K562 (cell line): Measurements from ENCODE around the gene CAPRIN1. TPM values are rescaled to one million over a fixed set of nuclear protein-coding genes. Genes with fewer than 3 reads are reported as not detected.

ENCODE experiments used
- ATAC-seq: fragments of 200-7000 bp; cut with Tn5 transposase; 3 replicates; pipeline ENCODE4 v1.9.1; 2020; ENCODE audit warnings: moderate library complexity
- BruUV-seq: library from RNA; stranded (reverse); fragments of 400-500 nt; replicated peaks from 2 replicates; lab custom pipeline; 2021; lab: Mats Ljungman, UMichigan
- CTCF ChIA-PET: fragments of 300-600 bp; formaldehyde crosslinking; extraction: SDS; loops from one replicate; lab custom pipeline; 2021; ENCODE audit warnings: low intra/inter-chr PET ratio; lab: Yijun Ruan, JAX
- POLR2A ChIA-PET: fragments of 300-600, 350-650 bp; sonication (Branson Sonifier 250); formaldehyde crosslinking; extraction: SDS; loops from one replicate; lab custom pipeline; 2021; ENCODE audit warnings: antibody characterized with exemption, inconsistent platforms; lab: Yijun Ruan, JAX
- DNase-seq, 4 experiments: peaks; one replicate each; pipeline versions ENCODE4 v3.0.0 to v3.0.0-alpha.2; 2011 to 2018; ENCODE audit warnings: low spot score in 3 of 4, mixed read lengths in 3 of 4; ENCODE audit errors: extremely low read depth in 1 of 4
- FAIRE-seq: peaks from 2 replicates; lab custom pipeline; 2011; peaks lifted over from hg19 to GRCh38; lab: Jason Lieb, UNC
- H2AFZ ChIP-seq: 2 replicates; pipeline ENCODE4 v1.6.0; 2011; ENCODE audit warnings: low read depth, low read length, control low read depth, inconsistent platforms
- H3K27ac ChIP-seq: fragments of 200-600 bp; 3 replicates; pipeline ENCODE4 v1.8.0; 2011; ENCODE audit warnings: low read depth, mild to moderate bottlenecking, control low read depth, inconsistent platforms, low read length, moderate library complexity, mixed read lengths; ENCODE audit errors: extremely low read depth
- H3K27me3 ChIP-seq, 2 experiments: fragments of 300-600 bp in 1 of 2; 2 replicates in 1 of 2; 3 replicates in 1 of 2; pipeline versions ENCODE4 v1.6.0 to v1.8.0; 2011; ENCODE audit warnings: inconsistent platforms in 2 of 2, low read length in 2 of 2, mild to moderate bottlenecking in 1 of 2, mixed read lengths in 1 of 2, moderate library complexity in 1 of 2; ENCODE audit not compliant: control insufficient read depth in 2 of 2, insufficient read depth in 2 of 2
- H3K36me3 ChIP-seq: fragments of 300-600 bp; 3 replicates; pipeline ENCODE4 v1.8.0; 2011; ENCODE audit warnings: mild to moderate bottlenecking, low read length, inconsistent platforms; ENCODE audit not compliant: control insufficient read depth, insufficient read depth
- H3K4me1 ChIP-seq, 2 experiments: fragments of 200-600 bp in 1 of 2; replicated peaks in 1 of 2; 2 replicates in 1 of 2; 3 replicates in 1 of 2; pipeline versions ENCODE4 v1.5.1 to v1.8.0; 2011; ENCODE audit warnings: inconsistent platforms in 2 of 2, low read length in 2 of 2, mild to moderate bottlenecking in 1 of 2, mixed read lengths in 1 of 2, moderate library complexity in 1 of 2; ENCODE audit not compliant: control insufficient read depth in 2 of 2, insufficient read depth in 2 of 2
- H3K4me2 ChIP-seq: 2 replicates; pipeline ENCODE4 v1.6.1; 2011; ENCODE audit warnings: low read length, control low read depth, inconsistent platforms, mixed read lengths; ENCODE audit not compliant: insufficient read depth
- H3K4me3 ChIP-seq: fragments of 200-600 bp; sonication (generic), shearing (Covaris generic); 2 replicates; pipeline ENCODE4 v1.5.1; 2016; ENCODE audit warnings: control low read depth, inconsistent platforms
- H3K79me2 ChIP-seq: fragments of 200-600 bp; 3 replicates; pipeline ENCODE4 v1.8.0; 2011; ENCODE audit warnings: low read length, inconsistent platforms; ENCODE audit not compliant: control insufficient read depth, insufficient read depth
- H3K9ac ChIP-seq, 2 experiments: 2 replicates each; pipeline versions ENCODE4 v1.6.0 to v1.6.1; 2011; ENCODE audit warnings: low read depth in 2 of 2, low read length in 2 of 2, control low read depth in 1 of 2, inconsistent platforms in 1 of 2, mild to moderate bottlenecking in 1 of 2, mixed read lengths in 1 of 2; ENCODE audit not compliant: insufficient read depth in 1 of 2
- H3K9me1 ChIP-seq: one replicate; pipeline ENCODE4 v1.6.0; 2011; ENCODE audit warnings: inconsistent platforms, mild to moderate bottlenecking, low read length, moderate library complexity; ENCODE audit not compliant: control insufficient read depth, insufficient read depth
- H3K9me3 ChIP-seq: replicated peaks from 2 replicates; pipeline ENCODE4 v1.5.1; 2011; ENCODE audit warnings: low read depth, low read length, inconsistent platforms; ENCODE audit not compliant: control insufficient read depth, insufficient read depth
- H4K20me1 ChIP-seq: replicated peaks from 2 replicates; pipeline ENCODE4 v1.6.1; 2011; ENCODE audit warnings: low read length, inconsistent platforms, mixed read lengths; ENCODE audit not compliant: control insufficient read depth, insufficient read depth
- CBX1 ChIP-seq: sonication (generic); IDR thresholded peaks from 2 replicates; pipeline ENCODE4 v1.6.1; 2016; ENCODE audit warnings: antibody characterized with exemption, low read depth, mild to moderate bottlenecking
- CCAR2 ChIP-seq: fragments of 200-400 bp; formaldehyde crosslinking; IDR thresholded peaks from 2 replicates; pipeline ENCODE4 v1.6.1; 2017; ENCODE audit warnings: mild to moderate bottlenecking, low read depth, low read length
- CHCHD3 ChIP-seq: fragments of 250-450 bp; sonication (Bioruptor Pico); IDR thresholded peaks from 2 replicates; pipeline ENCODE4 v2.1.2; 2022; ENCODE audit warnings: mild to moderate bottlenecking
- HNRNPH1 ChIP-seq: fragments of 200-400 bp; formaldehyde crosslinking; optimal IDR thresholded peaks from 2 replicates; pipeline ENCODE3; 2017; ENCODE audit warnings: low read depth, mild to moderate bottlenecking, low read length, moderate library complexity
- NCOA4 ChIP-seq: fragments of 450-650 bp; IDR thresholded peaks from 2 replicates; pipeline ENCODE4 v1.6.1; 2018; ENCODE audit warnings: mild to moderate bottlenecking; ENCODE audit not compliant: partially characterized antibody
- SLC30A9 ChIP-seq: fragments of 250-450 bp; sonication (Bioruptor Pico); IDR thresholded peaks from 2 replicates; pipeline ENCODE4 v1.8.0; 2022; ENCODE audit warnings: mild to moderate bottlenecking, moderate library complexity
- ZNF586 ChIP-seq: fragments of 450-650 bp; formaldehyde crosslinking; conservative IDR thresholded peaks from 2 replicates; pipeline ENCODE4 v1.4.0; 2020; ENCODE audit warnings: mild to moderate bottlenecking, moderate library complexity
- ZZZ3 ChIP-seq: fragments of 450-650 bp; IDR thresholded peaks from 2 replicates; pipeline ENCODE4 v1.6.1; 2016; ENCODE audit warnings: antibody characterized with exemption, mild to moderate bottlenecking, moderate library complexity
- WGBS: fragments of 100-300 bp; shearing (Covaris generic); methylation state at CpG from one replicate; pipeline ENCODE4 v1.1.6; 2016; ENCODE audit warnings: low coverage, mixed read lengths; ENCODE audit not compliant: insufficient coverage; ENCODE audit errors: missing lambda C conversion rate; 5-methylcytosine and 5-hydroxymethylcytosine counted together
- in situ Hi-C: fragments of 300-500 bp; cut with MboI; formaldehyde crosslinking; loops from 4 replicates; pipeline ENCODE4 v1.15.0; 2018; ENCODE audit warnings: inconsistent platforms, mixed read lengths
- intact Hi-C: fragments of 100-400 bp; cut with micrococcal nuclease; formaldehyde crosslinking; loops from 2 replicates; pipeline ENCODE4 v1.14.2; 2022
- polyA plus RNA-seq, 8 experiments: library from polyadenylated mRNA; depleted of rRNA in 4 of 8; stranded (reverse) in 5 of 8; unstranded in 3 of 8; fragments of >200 nt; fragmentation: Nextera tagmentation in 2 of 8; fragmentation: Illumina TruSeq in 1 of 8; extraction: Ambion mirVana in 2 of 8; extraction: Trizol in 1 of 8; gene quantifications; 2 replicates each; pipeline versions ENCODE4 v1.2.1 to v1.2.3, GENCODE V29; 2011 to 2014; ENCODE audit warnings: inconsistent platforms in 1 of 8, missing spikeins in 1 of 8
- total RNA-seq, 7 experiments: library from RNA; depleted of rRNA in 6 of 7; stranded (reverse); fragments of >200 nt in 6 of 7; fragmentation: Illumina TruSeq in 2 of 7; extraction: Trizol in 2 of 7; gene quantifications; 2 replicates each; pipeline versions ENCODE4 v1.2.1 to v1.2.3, GENCODE V29; 2011 to 2021; ENCODE audit warnings: low replicate concordance in 1 of 7
- TF ChIP-seq, protein P1 (sequence below): sonication (generic); formaldehyde crosslinking; IDR thresholded peaks from 2 replicates; pipeline ENCODE4 v1.9.0; 2022; ENCODE audit warnings: mild to moderate bottlenecking, missing genetic modification reagents

The CAPRIN1 gene
- total and polyA plus RNA-seq, 9 of the 15 experiments (the other 6 are each of a cell fraction or from before 2014, with no cell fraction given), result 49.6 to 271 (median 244) TPM

DNA sequence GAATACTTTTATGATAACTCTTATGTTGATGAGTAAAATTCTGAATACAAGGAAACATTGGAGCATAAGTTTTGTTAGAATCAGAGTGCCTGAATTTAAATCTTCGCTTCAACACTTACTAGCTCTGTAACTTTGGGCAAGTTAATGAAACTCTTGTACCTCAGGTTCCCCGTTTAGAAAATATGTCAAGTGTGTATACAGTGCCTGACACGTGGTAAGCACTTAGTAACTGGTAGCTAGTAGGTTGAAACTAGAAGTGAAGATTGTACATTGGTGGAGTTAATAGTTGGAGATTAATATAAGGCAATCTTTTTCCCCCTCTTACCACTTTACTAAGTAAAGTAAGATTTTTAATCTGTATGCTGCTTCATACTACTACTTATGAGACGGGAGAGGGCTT, 29.1 kb downstream of the CAPRIN1 start:
- CTCF ChIA-PET, result interaction anchor here (0.7 kb wide), 1 partner anchor 345 kb away, joined by 4 read pairs; no protein-coding TSS in a partner anchor
- H3K27me3 ChIP-seq, result no peaks in the 10 kb centered on the region
- POLR2A ChIA-PET, result interaction anchor here (0.7 to 1.6 kb wide), 10 partner anchors 10 to 35 kb away, joined by 3 to 5 read pairs (median 3); partner anchors contain the start of gene NAT10
- in situ Hi-C loops (no loop called here), intact Hi-C loops (no loop called here)
- no peak overlapping the region for H2AFZ ChIP-seq
- ATAC-seq (no peak), DNase-seq (no peak), FAIRE-seq (no peak)
- no peak for TF ChIP-seq CCAR2
- TF ChIP-seq SLC30A9, result no peak
- no peak for TF ChIP-seq CHCHD3 (CRISPR knock-in tag)
- TF ChIP-seq ZNF586 (CRISPR knock-in tag), result no peak
- no peak for TF ChIP-seq NCOA4
- TF ChIP-seq, protein P1, sequence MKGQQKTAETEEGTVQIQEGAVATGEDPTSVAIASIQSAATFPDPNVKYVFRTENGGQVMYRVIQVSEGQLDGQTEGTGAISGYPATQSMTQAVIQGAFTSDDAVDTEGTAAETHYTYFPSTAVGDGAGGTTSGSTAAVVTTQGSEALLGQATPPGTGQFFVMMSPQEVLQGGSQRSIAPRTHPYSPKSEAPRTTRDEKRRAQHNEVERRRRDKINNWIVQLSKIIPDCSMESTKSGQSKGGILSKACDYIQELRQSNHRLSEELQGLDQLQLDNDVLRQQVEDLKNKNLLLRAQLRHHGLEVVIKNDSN, result no peak
- TF ChIP-seq ZZZ3, result no peak
- no peak for TF ChIP-seq CBX1
- no peak for TF ChIP-seq HNRNPH1
- peaks cover 97% of the 10 kb centered on the region for H3K36me3 ChIP-seq
- 92% methylated on average over 4 of the region's 4 CpGs for WGBS
- H4K20me1 ChIP-seq, result no peaks in the 10 kb centered on the region; the same call in 1 of the 2 replicates
- no peak overlapping the region for H3K4me3 ChIP-seq
- H3K27ac ChIP-seq, result no peak overlapping the region
- H3K4me2 ChIP-seq, result no peak overlapping the region
- no TSS peak for BruUV-seq
- no peaks in the 10 kb centered on the region for H3K4me1 ChIP-seq
- H3K9me1 ChIP-seq, result no peaks in the 10 kb centered on the region
- H3K9ac ChIP-seq, result no peak overlapping the region
- H3K79me2 ChIP-seq, result peaks cover 62% of the 10 kb centered on the region
- H3K9me3 ChIP-seq, result no peaks in the 10 kb centered on the region
